HFFc6 (cell line): ENCODE measurements around the gene FCN2. TPM values are rescaled to one million over a fixed set of nuclear protein-coding genes. Genes with fewer than 3 reads are reported as not detected.

ENCODE experiments used
- DNase-seq: peaks from one replicate; pipeline ENCODE4 v3.0.0-alpha.2; 2018
- H3K27ac Mint-ChIP-seq: 2 replicates; pipeline ENCODE4 v1.8.0; 2020; ENCODE audit warnings: mild to moderate bottlenecking, mixed read lengths
- H3K27me3 Mint-ChIP-seq: 2 replicates; pipeline ENCODE4 v1.8.0; 2021; ENCODE audit warnings: mild to moderate bottlenecking, moderate library complexity, mixed read lengths; ENCODE audit not compliant: insufficient read depth
- H3K36me3 Mint-ChIP-seq: 2 replicates; pipeline ENCODE4 v1.8.0; 2021; ENCODE audit warnings: low read depth, mixed read lengths
- H3K4me1 Mint-ChIP-seq: 2 replicates; pipeline ENCODE4 v1.8.0; 2020; ENCODE audit warnings: low read depth, mixed read lengths
- H3K4me3 Mint-ChIP-seq: 2 replicates; pipeline ENCODE4 v1.8.0; 2020; ENCODE audit warnings: mild to moderate bottlenecking, moderate library complexity, mixed read lengths
- H3K9me3 Mint-ChIP-seq: 2 replicates; pipeline ENCODE4 v1.8.0; 2020; ENCODE audit warnings: mild to moderate bottlenecking, mixed read lengths
- CTCF ChIP-seq: fragments of 200-600 bp; sonication (generic); IDR thresholded peaks from 2 replicates; pipeline ENCODE4 v1.5.0; 2021; ENCODE audit warnings: antibody characterized with exemption, mild to moderate bottlenecking
- microRNA-seq: library from miRNA; unstranded; fragments of <30 nt; microRNA quantifications from one replicate; pipeline ENCODE4, GENCODE V29; 2019
- total RNA-seq, 6 experiments: library from RNA; stranded (reverse); fragmentation: NEBNext Ultra II Directional; extraction: Animal tissue kit (Norgen Biotek cat#: 25700); gene quantifications; 2 replicates in 1 of 6; 3 replicates in 5 of 6; pipeline ENCODE4 v1.2.3, GENCODE V29; 2021

FCN2 gene
- total RNA-seq, 6 experiments from 2014 or later = not detected

DNA sequence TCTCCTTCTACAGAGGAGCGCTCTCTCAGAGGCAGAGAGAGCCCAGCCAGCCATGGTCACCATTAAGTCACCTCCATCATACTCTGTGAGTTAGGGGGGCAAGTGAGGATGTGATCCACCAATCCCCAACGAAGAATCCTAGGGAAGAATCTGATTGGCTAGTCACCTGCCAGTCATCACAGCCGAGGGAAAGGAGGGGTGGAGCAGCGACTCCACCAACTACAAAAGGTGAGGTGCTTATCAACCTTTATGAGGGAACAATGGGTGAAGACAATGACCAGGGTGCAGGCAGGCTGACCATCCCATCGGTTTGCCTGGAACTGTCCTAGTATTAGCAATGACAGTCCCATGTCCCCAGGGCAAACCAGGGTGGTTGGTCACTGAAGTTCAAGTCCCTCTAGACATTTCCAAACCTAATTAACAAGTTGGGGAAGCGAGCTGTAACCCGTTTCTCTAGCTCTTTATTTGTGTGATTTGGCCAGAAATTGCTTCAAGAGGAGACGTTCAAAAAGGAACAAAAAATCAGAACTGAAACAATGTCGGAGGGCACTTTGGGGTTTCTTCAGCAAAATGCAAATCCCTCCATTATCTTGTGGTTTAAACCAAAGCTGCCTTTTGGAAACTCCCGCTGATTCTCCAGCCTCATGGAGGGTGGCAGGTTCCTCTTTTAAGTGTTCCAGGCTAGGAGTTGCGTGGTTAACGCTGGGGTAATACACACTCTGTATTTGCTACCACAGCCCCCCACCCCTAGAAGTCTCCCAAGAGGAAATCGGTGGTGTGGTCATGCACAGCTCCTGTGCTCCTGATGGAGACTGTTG is 55.9 kb downstream of the FCN2 start:
- no peak for DNase-seq
- no peaks in the 10 kb centered on the region for H3K4me1 Mint-ChIP-seq
- H3K4me3 Mint-ChIP-seq = no peak overlapping the region
- H3K9me3 Mint-ChIP-seq = no peaks in the 10 kb centered on the region
- H3K27ac Mint-ChIP-seq = no peak overlapping the region
- H3K36me3 Mint-ChIP-seq = no peaks in the 10 kb centered on the region
- no peak for TF ChIP-seq CTCF
- peaks cover 77% of the 10 kb centered on the region for H3K27me3 Mint-ChIP-seq

Small RNA genes within 50 kb of the gene (microRNA-seq; reads per million reads assigned to microRNA genes)
- not detected for gene MIR3689A
- gene MIR3689B = not detected
- gene MIR3689C = not detected
- gene MIR3689D1 = not detected
- gene MIR3689D2 = not detected
- gene MIR3689E = not detected
- gene MIR3689F = not detected

Other genes with a start within 250 kb of the FCN2 start
- 100 to 1,000 TPM; 196 to 308 (median 225) TPM for gene COL5A1, start 239.0 kb upstream of the FCN2 start, total RNA-seq
- not detected for gene FCN1, start 37.1 kb downstream of the FCN2 start, total RNA-seq
- gene OLFM1, start 206.9 kb downstream of the FCN2 start, total RNA-seq = under 1 TPM in 2 of 6 experiments, not detected in 4; 0.07 to 0.15 TPM